H1 (cell line): Measurements from ENCODE around the gene ADAMTS17. TPM values are rescaled to one million over a fixed set of nuclear protein-coding genes. Genes with fewer than 3 reads are reported as not detected.

Experiments used
- CHD7 ChIP-seq: fragments of 300-600 bp; sonication (generic); IDR thresholded peaks from 2 replicates; pipeline ENCODE4 v1.7.1; 2012; ENCODE audit warnings: low read length, moderate library complexity, mild to moderate bottlenecking, inconsistent platforms; ENCODE audit not compliant: insufficient replicate concordance
- polyA plus RNA-seq, 7 experiments: library from polyadenylated mRNA; depleted of rRNA in 3 of 7; stranded (reverse) in 5 of 7; unstranded in 2 of 7; fragments of >200 nt in 5 of 7; fragments of 200-250 nt in 2 of 7; gene quantifications; 1 replicate in 5 of 7; 2 replicates in 1 of 7; 4 replicates in 1 of 7; pipeline versions ENCODE4 v1.2.1 to v1.2.3, GENCODE V29; 2011 to 2013; ENCODE audit warnings: missing spikeins in 2 of 7, mixed read lengths in 2 of 7
- total RNA-seq: library from RNA; stranded (reverse); fragmentation: NEBNext Ultra II Directional; extraction: Animal tissue kit (Norgen Biotek cat#: 25700); gene quantifications from 2 replicates; pipeline ENCODE4 v1.2.1, GENCODE V29; 2021

ADAMTS17 gene
- total and polyA plus RNA-seq, 2 of the 8 experiments (the other 6 are each of a cell fraction or from before 2014, with no cell fraction given): 0.51 to 1.7 TPM

DNA sequence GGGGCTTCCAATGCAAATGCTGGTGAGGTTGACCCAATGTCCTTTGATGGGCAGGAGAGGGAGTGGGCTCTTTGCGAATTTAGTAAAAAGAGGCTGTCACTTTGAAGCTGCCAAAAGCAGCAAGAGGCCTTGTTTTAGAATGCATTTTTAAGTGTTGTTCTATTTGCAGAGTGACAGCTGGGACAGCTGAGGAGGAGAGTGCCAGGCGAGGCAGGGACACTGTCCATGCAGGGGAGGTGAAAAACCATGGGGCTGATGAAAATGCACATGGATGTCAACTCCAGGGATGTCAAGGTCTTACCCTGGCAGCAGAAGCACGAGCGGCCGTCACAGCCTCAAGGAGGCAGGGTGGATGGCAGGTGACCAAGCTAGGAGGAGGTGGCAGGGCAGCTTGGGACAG lies 279.8 kb downstream of the ADAMTS17 start (continued):
- TF ChIP-seq CHD7: no peak
